ENCODE results near the gene DOP1A.

Gene DOP1A

DNA sequence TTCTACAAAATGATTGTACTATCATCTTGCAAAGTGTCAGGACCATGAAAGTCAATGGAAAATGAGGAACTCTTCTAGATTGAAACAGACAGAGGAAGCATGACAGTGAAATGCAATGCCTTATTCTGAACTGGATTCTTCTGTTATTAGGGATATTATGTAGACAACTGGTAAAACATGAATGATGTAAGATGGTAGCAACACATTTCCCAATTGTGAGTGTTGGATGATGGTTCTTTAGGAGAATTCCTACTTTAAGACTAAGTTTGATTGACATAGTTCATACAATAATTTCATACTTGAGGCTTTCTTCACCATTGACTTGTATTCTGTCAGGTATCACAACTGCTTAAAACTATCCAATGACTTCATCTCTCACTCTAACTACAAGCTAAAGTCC is 6.3 kb upstream of the DOP1A start:
- no peak overlapping the region for H2BK5ac ChIP-seq (ENCODE audit: low read length)
- H4K91ac ChIP-seq (ENCODE audit: low read depth, low read length, poor library complexity), result no peak overlapping the region
- no peaks in the 10 kb centered on the region for H3K9me3 ChIP-seq (replicated peaks in 1 of 2; ENCODE audit: control insufficient read depth in 2 of 2, insufficient read depth in 1 of 2, low read depth in 1 of 2, low read length in 2 of 2)
- no peak overlapping the region for H3K23ac ChIP-seq (ENCODE audit: low read depth, low read length, poor library complexity)
- H3K4ac ChIP-seq (ENCODE audit: low read length), result no peak overlapping the region
- H3K27ac ChIP-seq (replicated peaks; ENCODE audit: low read length), result no peak overlapping the region
- H3K18ac ChIP-seq (ENCODE audit: low read length), result no peak overlapping the region
- no peak overlapping the region for H3K14ac ChIP-seq (ENCODE audit: low read length)
- H3K4me2 ChIP-seq (ENCODE audit: insufficient read depth, low read length, poor library complexity, severe bottlenecking), result no peak overlapping the region
- H3K27me3 ChIP-seq (ENCODE audit: control insufficient read depth in 3 of 3, insufficient read depth in 3 of 3, low read depth in 1 of 3, low read length in 3 of 3), result no peaks in the 10 kb centered on the region
- H3K4me3 ChIP-seq (ENCODE audit: low read length in 2 of 2), result no peak overlapping the region
- H2BK12ac ChIP-seq (ENCODE audit: low read length), result no peak overlapping the region
- H3K79me1 ChIP-seq (ENCODE audit: low read depth, low read length), result no peaks in the 10 kb centered on the region
- no peak overlapping the region for H2AK5ac ChIP-seq (ENCODE audit: low read depth, low read length)
- H3K9ac ChIP-seq (ENCODE audit: low read depth, low read length, poor library complexity), result no peak overlapping the region
- peaks cover 2 to 31% of the 10 kb centered on the region in 2 donors for H3K36me3 ChIP-seq (replicated peaks in 1 of 2; ENCODE audit: control insufficient read depth in 2 of 2, insufficient read depth in 2 of 2, low read length in 2 of 2)
- H2AFZ ChIP-seq (ENCODE audit: low read length), result no peak overlapping the region
- H2BK120ac ChIP-seq (ENCODE audit: low read depth, low read length), result no peak overlapping the region
- H2BK15ac ChIP-seq (ENCODE audit: low read length), result no peak overlapping the region
- H3K4me1 ChIP-seq (ENCODE audit: control insufficient read depth in 2 of 2, insufficient read depth in 1 of 2, low read depth in 1 of 2, low read length in 2 of 2), result peaks cover 2 to 3% of the 10 kb centered on the region in 2 donors
- DNase-seq (ENCODE audit: low spot score), result no peak
- H4K8ac ChIP-seq (ENCODE audit: low read depth, low read length), result no peak overlapping the region

GRCh38 chr6:83062225-83062624 is 5.2 kb upstream of the DOP1A start:
- DNase-seq (ENCODE audit: low spot score), result no peak
- no CpG with 5 or more reads among the region's 1 CpG for WGBS, 2 donors (ENCODE audit: extremely low coverage in 2 of 2, insufficient read length in 2 of 2, insufficient replicate concordance in 1 of 2)

DNA sequence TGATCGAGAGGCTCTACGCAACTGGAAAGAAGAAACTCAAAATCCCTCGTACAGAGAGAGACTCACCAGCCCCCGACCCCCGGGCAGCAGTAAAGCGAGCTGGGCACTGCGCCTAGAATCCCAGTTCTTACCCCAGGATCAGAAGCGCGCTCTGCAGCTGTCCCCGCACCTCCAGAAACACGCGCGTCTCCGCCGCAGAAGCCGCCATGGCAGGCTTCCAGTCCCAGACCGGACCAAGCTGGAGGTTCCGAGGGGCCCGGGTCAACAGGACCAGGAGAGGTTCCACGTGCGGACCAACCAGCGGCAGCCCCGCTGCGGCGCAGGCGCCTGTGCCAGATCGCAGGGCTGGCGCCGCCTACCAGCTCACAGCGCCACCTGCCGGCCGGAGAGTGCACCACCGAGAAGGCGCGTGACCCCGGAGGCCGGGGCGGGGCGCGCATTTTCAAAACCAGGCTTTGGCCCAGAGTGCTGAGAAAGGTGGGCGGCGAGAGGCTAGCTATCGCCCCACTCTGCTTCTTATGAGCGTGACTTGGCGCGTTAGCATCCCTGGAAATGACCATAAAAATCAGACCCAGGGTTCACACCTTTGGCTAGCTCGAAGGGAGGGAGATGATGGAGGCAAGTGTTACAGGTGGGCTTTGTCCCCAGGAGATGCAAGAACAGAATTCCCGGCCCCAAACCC is 1.8 kb upstream of the DOP1A start, which contains the start of gene UBE3D:
Gene UBE3D, minus strand, starts transcription at position 331 of the 682 bp plus-strand sequence. Its CDS starts 123 bp downstream, at position 208.
- WGBS, 2 donors (ENCODE audit: extremely low coverage in 2 of 2, insufficient read length in 2 of 2, insufficient replicate concordance in 1 of 2), result no CpG with 5 or more reads among the region's 48 CpGs
- Histone ChIP-seq H2BK120ac (ENCODE audit: low read depth, low read length) (no peak within 1 kb of the TSS), H2BK12ac (ENCODE audit: low read length) (no peak within 1 kb of the TSS), H4K91ac (ENCODE audit: low read depth, low read length, poor library complexity) (no peak within 1 kb of the TSS), H3K79me1 (ENCODE audit: low read depth, low read length) (no peaks in the 10 kb centered on the region), H3K4me1 (ENCODE audit: control insufficient read depth in 2 of 2, insufficient read depth in 1 of 2, low read depth in 1 of 2, low read length in 2 of 2) (peaks cover 2 to 9% of the 10 kb centered on the region in 2 donors), H2BK15ac (ENCODE audit: low read length) (no peak within 1 kb of the TSS), H3K18ac (ENCODE audit: low read length) (peak within 1 kb of the TSS; percentile 96), H3K4me2 (ENCODE audit: insufficient read depth, low read length, poor library complexity, severe bottlenecking) (peak within 1 kb of the TSS; percentile 56), H3K27ac (replicated peaks; ENCODE audit: low read length) (no peak within 1 kb of the TSS), H2AK5ac (ENCODE audit: low read depth, low read length) (no peak within 1 kb of the TSS), H3K4ac (ENCODE audit: low read length) (no peak within 1 kb of the TSS), H3K4me3 (ENCODE audit: low read length in 2 of 2) (peak within 1 kb of the TSS; percentile 65 to 93), H2BK5ac (ENCODE audit: low read length) (no peak within 1 kb of the TSS), H3K14ac (ENCODE audit: low read length) (no peak within 1 kb of the TSS), H3K23ac (ENCODE audit: low read depth, low read length, poor library complexity) (peak within 1 kb of the TSS; percentile 75), H3K9me3 (replicated peaks in 1 of 2; ENCODE audit: control insufficient read depth in 2 of 2, insufficient read depth in 1 of 2, low read depth in 1 of 2, low read length in 2 of 2) (no peaks in the 10 kb centered on the region), H4K8ac (ENCODE audit: low read depth, low read length) (no peak within 1 kb of the TSS), H3K36me3 (replicated peaks in 1 of 2; ENCODE audit: control insufficient read depth in 2 of 2, insufficient read depth in 2 of 2, low read length in 2 of 2) (peaks cover 0 to 12% of the 10 kb centered on the region in 2 donors), H3K27me3 (ENCODE audit: control insufficient read depth in 3 of 3, insufficient read depth in 3 of 3, low read depth in 1 of 3, low read length in 3 of 3) (no peaks in the 10 kb centered on the region), H2AFZ (ENCODE audit: low read length) (peak within 1 kb of the TSS; percentile 96), H3K9ac (ENCODE audit: low read depth, low read length, poor library complexity) (peak within 1 kb of the TSS; percentile 87)
- DNase-seq (ENCODE audit: low spot score), result peak; percentile 85

More at GRCh38 chr6:83062225-83062624, 5.2 kb upstream of the DOP1A start:
- Histone ChIP-seq H4K91ac (ENCODE audit: low read depth, low read length, poor library complexity) (no peak overlapping the region), H3K4me3 (ENCODE audit: low read length in 2 of 2) (no peak overlapping the region), H2BK15ac (ENCODE audit: low read length) (no peak overlapping the region), H3K4me1 (ENCODE audit: control insufficient read depth in 2 of 2, insufficient read depth in 1 of 2, low read depth in 1 of 2, low read length in 2 of 2) (peaks cover 2 to 3% of the 10 kb centered on the region in 2 donors), H3K9me3 (replicated peaks in 1 of 2; ENCODE audit: control insufficient read depth in 2 of 2, insufficient read depth in 1 of 2, low read depth in 1 of 2, low read length in 2 of 2) (no peaks in the 10 kb centered on the region), H3K79me1 (ENCODE audit: low read depth, low read length) (no peaks in the 10 kb centered on the region), H3K18ac (ENCODE audit: low read length) (no peak overlapping the region), H2BK12ac (ENCODE audit: low read length) (no peak overlapping the region), H3K27ac (replicated peaks; ENCODE audit: low read length) (no peak overlapping the region), H3K14ac (ENCODE audit: low read length) (no peak overlapping the region), H2BK120ac (ENCODE audit: low read depth, low read length) (no peak overlapping the region), H4K8ac (ENCODE audit: low read depth, low read length) (no peak overlapping the region), H2AK5ac (ENCODE audit: low read depth, low read length) (no peak overlapping the region), H3K27me3 (ENCODE audit: control insufficient read depth in 3 of 3, insufficient read depth in 3 of 3, low read depth in 1 of 3, low read length in 3 of 3) (no peaks in the 10 kb centered on the region), H3K4ac (ENCODE audit: low read length) (no peak overlapping the region), H3K23ac (ENCODE audit: low read depth, low read length, poor library complexity) (no peak overlapping the region), H2BK5ac (ENCODE audit: low read length) (no peak overlapping the region), H3K4me2 (ENCODE audit: insufficient read depth, low read length, poor library complexity, severe bottlenecking) (no peak overlapping the region), H3K9ac (ENCODE audit: low read depth, low read length, poor library complexity) (no peak overlapping the region), H2AFZ (ENCODE audit: low read length) (no peak overlapping the region), H3K36me3 (replicated peaks in 1 of 2; ENCODE audit: control insufficient read depth in 2 of 2, insufficient read depth in 2 of 2, low read length in 2 of 2) (peaks cover 0 to 21% of the 10 kb centered on the region in 2 donors)

DNA sequence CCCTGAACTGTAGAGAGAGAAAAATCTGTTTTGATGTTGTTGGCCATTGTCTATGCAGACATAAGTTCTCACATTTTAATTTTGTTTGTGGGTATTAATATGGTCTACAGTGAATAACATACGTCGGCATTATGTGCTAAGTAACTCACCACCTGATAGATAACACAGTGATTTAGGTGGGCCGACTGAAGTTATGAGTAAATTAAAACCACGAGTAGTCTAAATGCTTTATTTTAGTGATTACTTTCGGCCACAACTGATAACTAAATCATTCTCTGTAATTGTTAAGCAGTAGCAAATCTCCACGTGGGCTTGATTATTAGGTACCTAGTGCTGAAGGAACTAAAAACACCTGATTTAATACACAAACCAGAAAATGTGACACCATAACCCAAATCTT is 1.1 kb downstream of the DOP1A start:
- no CpG with 5 or more reads among the region's 6 CpGs for WGBS, 2 donors (ENCODE audit: extremely low coverage in 2 of 2, insufficient read length in 2 of 2, insufficient replicate concordance in 1 of 2)
- H4K91ac ChIP-seq (ENCODE audit: low read depth, low read length, poor library complexity), result no peak overlapping the region
- no peaks in the 10 kb centered on the region for H3K36me3 ChIP-seq (replicated peaks in 1 of 2; ENCODE audit: control insufficient read depth in 2 of 2, insufficient read depth in 2 of 2, low read length in 2 of 2)
- no peak overlapping the region for H2BK15ac ChIP-seq (ENCODE audit: low read length)
- peaks cover 2 to 9% of the 10 kb centered on the region in 2 donors for H3K4me1 ChIP-seq (ENCODE audit: control insufficient read depth in 2 of 2, insufficient read depth in 1 of 2, low read depth in 1 of 2, low read length in 2 of 2)
- no peak overlapping the region for H3K27ac ChIP-seq (replicated peaks; ENCODE audit: low read length)
- H3K4me3 ChIP-seq (ENCODE audit: low read length in 2 of 2), result peak overlapping the region in 1 of 2 donors; percentile 86
- H2AK5ac ChIP-seq (ENCODE audit: low read depth, low read length), result no peak overlapping the region
- no peak overlapping the region for H2BK12ac ChIP-seq (ENCODE audit: low read length)
- no peak overlapping the region for H2BK5ac ChIP-seq (ENCODE audit: low read length)
- no peaks in the 10 kb centered on the region for H3K27me3 ChIP-seq (ENCODE audit: control insufficient read depth in 3 of 3, insufficient read depth in 3 of 3, low read depth in 1 of 3, low read length in 3 of 3)
- no peak for DNase-seq (ENCODE audit: low spot score)
- H3K14ac ChIP-seq (ENCODE audit: low read length), result no peak overlapping the region
- H3K23ac ChIP-seq (ENCODE audit: low read depth, low read length, poor library complexity), result no peak overlapping the region
- peak overlapping the region; percentile 94 for H3K4me2 ChIP-seq (ENCODE audit: insufficient read depth, low read length, poor library complexity, severe bottlenecking)
- no peaks in the 10 kb centered on the region for H3K9me3 ChIP-seq (replicated peaks in 1 of 2; ENCODE audit: control insufficient read depth in 2 of 2, insufficient read depth in 1 of 2, low read depth in 1 of 2, low read length in 2 of 2)
- H3K4ac ChIP-seq (ENCODE audit: low read length), result no peak overlapping the region
- peak overlapping the region; percentile 97 for H2AFZ ChIP-seq (ENCODE audit: low read length)
- H3K79me1 ChIP-seq (ENCODE audit: low read depth, low read length), result no peaks in the 10 kb centered on the region
- H3K9ac ChIP-seq (ENCODE audit: low read depth, low read length, poor library complexity), result no peak overlapping the region
- no peak overlapping the region for H2BK120ac ChIP-seq (ENCODE audit: low read depth, low read length)
- H4K8ac ChIP-seq (ENCODE audit: low read depth, low read length), result no peak overlapping the region
- no peak overlapping the region for H3K18ac ChIP-seq (ENCODE audit: low read length)

Data from neuronal stem cell (in vitro differentiated cells).